Endothelial cell of umbilical vein (primary cell): ENCODE results near the gene VAV2. TPM values are rescaled to one million over a fixed set of nuclear protein-coding genes. Genes with fewer than 3 reads are reported as not detected.

ENCODE experiments used
- BruUV-seq: library from RNA; stranded (reverse); fragments of 400-500 nt; replicated peaks from 2 replicates; lab custom pipeline; 2021; lab: Mats Ljungman, UMichigan
- CTCF ChIA-PET: fragments of 300-600, 350-600 bp; sonication (Branson Sonifier 250); formaldehyde crosslinking; loops from one replicate; lab custom pipeline; 2021; ENCODE audit warnings: antibody characterized with exemption, inconsistent platforms; lab: Charles Lee
- POLR2A ChIA-PET: fragments of 300-600, 350-600 bp; sonication (Branson Sonifier 250); formaldehyde crosslinking; loops from one replicate; lab custom pipeline; 2021; ENCODE audit warnings: antibody characterized with exemption, inconsistent platforms; lab: Charles Lee
- DNase-seq: peaks from one replicate; pipeline ENCODE4 v3.0.0-alpha.2; 2011; ENCODE audit warnings: low read depth, low spot score
- FAIRE-seq: peaks from 2 replicates; lab custom pipeline; 2011; peaks lifted over from hg19 to GRCh38; lab: Jason Lieb, UNC
- H2AFZ ChIP-seq: 2 replicates; pipeline ENCODE4 v1.6.0; 2012; ENCODE audit warnings: low read depth, low read length, control low read depth, inconsistent platforms
- H3K27ac ChIP-seq: 2 replicates; pipeline ENCODE4 v1.5.1; 2011; ENCODE audit warnings: low read depth, mild to moderate bottlenecking, control low read depth, low read length, moderate library complexity; ENCODE audit not compliant: insufficient read depth
- H3K27me3 ChIP-seq, 2 experiments: 2 replicates each; pipeline versions ENCODE4 v1.6.0 to v1.6.1; 2011; ENCODE audit warnings: low read length in 2 of 2, mixed read lengths in 1 of 2; ENCODE audit not compliant: control insufficient read depth in 2 of 2, insufficient read depth in 2 of 2
- H3K36me3 ChIP-seq, 2 experiments: 2 replicates in 1 of 2; 3 replicates in 1 of 2; pipeline ENCODE4 v1.5.1; 2011; ENCODE audit warnings: low read length in 2 of 2, mild to moderate bottlenecking in 1 of 2, moderate library complexity in 1 of 2; ENCODE audit not compliant: control insufficient read depth in 2 of 2, insufficient read depth in 2 of 2; ENCODE audit errors: extremely low read depth in 1 of 2
- H3K4me1 ChIP-seq: 3 replicates; pipeline ENCODE4 v1.5.1; 2011; ENCODE audit warnings: mild to moderate bottlenecking, low read length; ENCODE audit not compliant: control insufficient read depth, insufficient read depth; ENCODE audit errors: extremely low read depth
- H3K4me2 ChIP-seq: 2 replicates; pipeline ENCODE4 v1.6.1; 2011; ENCODE audit warnings: low read length, control low read depth, mixed read lengths; ENCODE audit not compliant: insufficient read depth
- H3K4me3 ChIP-seq, 3 experiments: fragments of 200-600 bp in 1 of 3; sonication (generic), shearing (Covaris generic) in 1 of 3; replicated peaks in 1 of 3; 2 replicates each; pipeline ENCODE4 v1.5.1; 2011 to 2016; ENCODE audit warnings: control low read depth in 3 of 3, low read length in 3 of 3, mild to moderate bottlenecking in 2 of 3, inconsistent platforms in 1 of 3, low read depth in 1 of 3, moderate library complexity in 1 of 3; ENCODE audit not compliant: insufficient read depth in 1 of 3
- H3K79me2 ChIP-seq: 2 replicates; pipeline ENCODE4 v1.6.0; 2012; ENCODE audit warnings: low read length, inconsistent platforms; ENCODE audit not compliant: control insufficient read depth, insufficient read depth
- H3K9ac ChIP-seq: replicated peaks from 2 replicates; pipeline ENCODE3; 2011; ENCODE audit warnings: low read length, control low read depth; ENCODE audit not compliant: insufficient read depth; ENCODE audit errors: extremely low read depth
- H3K9me1 ChIP-seq: replicated peaks from 3 replicates; pipeline ENCODE4 v1.6.0; 2011; ENCODE audit warnings: mild to moderate bottlenecking, low read length; ENCODE audit not compliant: control insufficient read depth, insufficient read depth; ENCODE audit errors: extremely low read depth
- H3K9me3 ChIP-seq: replicated peaks from 2 replicates; pipeline ENCODE4 v1.5.1; 2012; ENCODE audit warnings: low read length, inconsistent platforms; ENCODE audit not compliant: control insufficient read depth, insufficient read depth
- H4K20me1 ChIP-seq: replicated peaks from 2 replicates; pipeline ENCODE3; 2011; ENCODE audit warnings: mild to moderate bottlenecking, low read length; ENCODE audit not compliant: control insufficient read depth, insufficient read depth; ENCODE audit errors: extremely low read depth
- CTCF ChIP-seq, 2 donors: IDR thresholded peaks; 1 replicate in 1 of 2; 2 replicates in 1 of 2; pipeline ENCODE4 v1.5.1; 2011; ENCODE audit warnings: low read length in 2 of 2, mild to moderate bottlenecking in 2 of 2, moderate library complexity in 2 of 2, control low read depth in 1 of 2, inconsistent platforms in 1 of 2, low read depth in 1 of 2; ENCODE audit not compliant: insufficient read depth in 1 of 2; ENCODE audit errors: extremely low read depth in 1 of 2
- EZH2 ChIP-seq: IDR thresholded peaks from 2 replicates; pipeline ENCODE4 v1.6.1; 2012; ENCODE audit warnings: borderline replicate concordance, low read depth, mild to moderate bottlenecking, moderate library complexity, low read length, inconsistent platforms; ENCODE audit not compliant: severe bottlenecking
- FOS ChIP-seq: IDR thresholded peaks from 2 replicates; pipeline ENCODE4 v1.6.1; 2011; ENCODE audit warnings: mild to moderate bottlenecking, low read length, moderate library complexity, borderline replicate concordance; ENCODE audit not compliant: insufficient read depth
- JUN ChIP-seq: IDR thresholded peaks from 2 replicates; pipeline ENCODE4 v1.6.1; 2011; ENCODE audit warnings: borderline replicate concordance, low read depth; ENCODE audit not compliant: insufficient read length, insufficient read depth
- MAX ChIP-seq: IDR thresholded peaks from 2 replicates; pipeline ENCODE4 v1.6.1; 2011; ENCODE audit not compliant: insufficient read depth, insufficient read length
- MYC ChIP-seq: IDR thresholded peaks from one replicate; pipeline ENCODE4 v1.6.1; 2011; ENCODE audit warnings: mild to moderate bottlenecking, low read depth, low read length
- POLR2A ChIP-seq: IDR thresholded peaks from 2 replicates; pipeline ENCODE4 v1.6.1; 2012; ENCODE audit warnings: low read depth, mild to moderate bottlenecking, control low read depth, low read length
- POLR2AphosphoS5 ChIP-seq: IDR thresholded peaks from 2 replicates; pipeline ENCODE4 v1.6.1; 2012; ENCODE audit warnings: low read depth, mild to moderate bottlenecking, control low read depth, low read length, moderate library complexity; ENCODE audit not compliant: insufficient read depth
- dilution Hi-C: fragments of 300-500 bp; cut with MboI; formaldehyde crosslinking; loops from one replicate; pipeline ENCODE4 v1.15.0; 2019; ENCODE audit warnings: low sequenced_read_pairs; ENCODE audit not compliant: extremely low pct_ligation_motif_present
- intact Hi-C: fragments of 100-400 bp; cut with micrococcal nuclease; formaldehyde crosslinking; loops from one replicate; pipeline ENCODE4 v1.10.0; 2022
- polyA plus RNA-seq, 4 experiments: library from polyadenylated mRNA; depleted of rRNA in 3 of 4; stranded (reverse) in 3 of 4; unstranded in 1 of 4; fragments of >200 nt; gene quantifications; 2 replicates each; pipeline versions ENCODE4 v1.2.1 to v1.2.3, GENCODE V29; 2011 to 2012; ENCODE audit warnings: missing spikeins in 1 of 4
- total RNA-seq: library from RNA; stranded (reverse); gene quantifications from 2 replicates; pipeline ENCODE4 v1.2.3, GENCODE V29; 2021

VAV2 gene
- total and polyA plus RNA-seq, 2 donors (not counting 3 experiments of a cell fraction or from before 2014, with no cell fraction given) = 10.6 to 30.6 TPM

- Histone ChIP-seq H3K36me3 (peaks cover 0 to 16% of the 10 kb centered on the region in 2 experiments), H3K4me1 (peaks cover 23% of the 10 kb centered on the region), H3K79me2 (no peaks in the 10 kb centered on the region), H3K27ac (no peak overlapping the region), H3K27me3 (no peaks in the 10 kb centered on the region), H3K4me2 (no peak overlapping the region), H2AFZ (no peak overlapping the region), H3K9me1 (no peaks in the 10 kb centered on the region), H3K4me3 (no peak overlapping the region), H3K9ac (no peak overlapping the region), H4K20me1 (no peaks in the 10 kb centered on the region), H3K9me3 (no peaks in the 10 kb centered on the region)
- FAIRE-seq = no peak
- intact Hi-C loops = no loop called here
- POLR2A ChIA-PET = no interaction called here
- TF ChIP-seq JUN (no peak), POLR2AphosphoS5 (no peak), FOS (no peak), CTCF (IDR thresholded peaks at IDR 0.05; ENCODE audit: extremely low read depth in 1 of 2, insufficient read depth in 1 of 2, low read depth in 1 of 2, low read length in 2 of 2) (no peak), POLR2A (no peak), MAX (peak; percentile 37), MYC (no peak), EZH2 (no peak)
- BruUV-seq = no TSS peak
- CTCF ChIA-PET = no interaction called here
- dilution Hi-C loops = no loop called here
- no peak for DNase-seq
Observed at GRCh38 chr9:133785753-133786370, 206.3 kb downstream of the VAV2 start.
